ENCODE data around the gene TRAPPC10.

The TRAPPC10 gene

DNA sequence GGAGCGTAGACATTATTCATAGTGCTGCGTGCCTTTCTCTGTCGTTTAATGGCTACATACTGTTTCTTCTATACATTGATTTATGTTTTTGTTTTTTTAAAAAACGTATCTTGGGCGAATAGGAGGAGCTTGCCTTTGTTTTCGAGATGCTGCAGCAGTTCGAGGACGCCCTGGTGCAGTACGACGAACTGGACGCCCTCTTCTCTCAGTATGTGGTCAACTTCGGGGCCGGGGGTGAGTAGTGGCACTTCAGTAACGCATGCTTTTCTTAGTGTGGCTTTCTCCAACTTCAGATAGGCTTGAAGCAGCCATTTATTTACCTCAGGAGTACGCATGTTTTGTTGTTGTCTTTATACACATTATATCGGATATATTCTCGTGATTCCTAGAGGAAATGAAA lies 46.9 kb downstream of the TRAPPC10 start:
- H3K27me3 ChIP-seq (ENCODE audit: low read depth, low read length), result no peaks in the 10 kb centered on the region
- H3K27ac ChIP-seq (ENCODE audit: low read length), result no peak overlapping the region
- no peak overlapping the region for H3K4me3 ChIP-seq (ENCODE audit: low read depth in 1 of 2, low read length in 2 of 2)
- H3K9me3 ChIP-seq (ENCODE audit: control insufficient read depth in 1 of 2, low read length in 2 of 2), result no peaks in the 10 kb centered on the region
- no peaks in the 10 kb centered on the region for H3K4me1 ChIP-seq (ENCODE audit: control insufficient read depth in 1 of 2, insufficient read depth in 2 of 2, low read length in 2 of 2)
- H3K36me3 ChIP-seq (ENCODE audit: control insufficient read depth in 1 of 2, insufficient read depth in 2 of 2, low read length in 2 of 2), result peaks cover 38 to 48% of the 10 kb centered on the region in 2 donors

DNA sequence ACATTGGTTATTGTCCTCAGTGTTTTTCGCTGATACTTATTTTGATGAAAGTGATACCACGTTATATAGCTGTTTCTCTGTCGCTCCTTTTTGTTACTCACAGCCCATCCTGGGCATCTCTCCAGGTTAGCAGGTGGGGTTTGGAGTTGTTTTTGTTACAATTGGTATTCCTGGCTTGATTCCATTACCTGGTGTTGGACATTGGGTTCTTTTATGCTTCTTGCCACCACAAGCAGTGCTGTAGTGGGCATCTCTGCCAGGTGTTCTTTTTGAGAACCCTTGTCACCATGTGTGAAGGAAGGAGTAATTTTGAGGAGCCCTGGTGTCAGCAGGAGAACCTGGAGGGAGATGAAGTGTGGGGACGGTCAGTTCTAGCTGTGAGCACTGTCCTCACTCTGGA lies 47.6 kb downstream of the TRAPPC10 start:
- Histone ChIP-seq H3K36me3 (ENCODE audit: control insufficient read depth in 1 of 2, insufficient read depth in 2 of 2, low read length in 2 of 2) (peaks cover 38 to 52% of the 10 kb centered on the region in 2 donors), H3K4me3 (ENCODE audit: low read depth in 1 of 2, low read length in 2 of 2) (no peak overlapping the region), H3K9me3 (ENCODE audit: control insufficient read depth in 1 of 2, low read length in 2 of 2) (no peaks in the 10 kb centered on the region), H3K27me3 (ENCODE audit: low read depth, low read length) (no peaks in the 10 kb centered on the region), H3K4me1 (ENCODE audit: control insufficient read depth in 1 of 2, insufficient read depth in 2 of 2, low read length in 2 of 2) (no peaks in the 10 kb centered on the region), H3K27ac (ENCODE audit: low read length) (no peak overlapping the region)

DNA sequence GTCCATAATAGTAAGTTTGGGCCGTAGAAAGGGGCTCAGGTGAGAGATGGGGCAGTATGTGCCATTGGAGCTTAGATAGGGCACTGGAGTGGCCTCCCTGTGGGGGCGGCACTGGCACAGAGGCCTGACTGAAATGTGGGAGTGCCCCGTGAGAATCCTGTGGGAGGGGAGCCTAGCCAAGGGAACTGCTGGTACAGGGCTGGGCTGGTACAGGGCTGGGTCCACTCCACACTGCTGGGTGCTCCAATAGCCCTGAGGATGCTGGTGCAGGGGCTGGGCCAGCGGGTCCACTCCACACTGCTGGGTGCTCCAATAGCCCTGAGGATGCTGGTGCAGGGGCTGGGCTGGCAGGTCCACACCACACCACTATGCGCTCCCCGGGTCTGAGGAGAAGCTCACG lies 50.3 kb downstream of the TRAPPC10 start:
- no peaks in the 10 kb centered on the region for H3K27me3 ChIP-seq (ENCODE audit: low read depth, low read length)
- no peak overlapping the region for H3K4me3 ChIP-seq (ENCODE audit: low read depth in 1 of 2, low read length in 2 of 2)
- H3K4me1 ChIP-seq (ENCODE audit: control insufficient read depth in 1 of 2, insufficient read depth in 2 of 2, low read length in 2 of 2), result no peaks in the 10 kb centered on the region
- H3K27ac ChIP-seq (ENCODE audit: low read length), result no peak overlapping the region
- H3K9me3 ChIP-seq (ENCODE audit: control insufficient read depth in 1 of 2, low read length in 2 of 2), result no peaks in the 10 kb centered on the region
- H3K36me3 ChIP-seq (ENCODE audit: control insufficient read depth in 1 of 2, insufficient read depth in 2 of 2, low read length in 2 of 2), result peaks cover 48 to 53% of the 10 kb centered on the region in 2 donors

DNA sequence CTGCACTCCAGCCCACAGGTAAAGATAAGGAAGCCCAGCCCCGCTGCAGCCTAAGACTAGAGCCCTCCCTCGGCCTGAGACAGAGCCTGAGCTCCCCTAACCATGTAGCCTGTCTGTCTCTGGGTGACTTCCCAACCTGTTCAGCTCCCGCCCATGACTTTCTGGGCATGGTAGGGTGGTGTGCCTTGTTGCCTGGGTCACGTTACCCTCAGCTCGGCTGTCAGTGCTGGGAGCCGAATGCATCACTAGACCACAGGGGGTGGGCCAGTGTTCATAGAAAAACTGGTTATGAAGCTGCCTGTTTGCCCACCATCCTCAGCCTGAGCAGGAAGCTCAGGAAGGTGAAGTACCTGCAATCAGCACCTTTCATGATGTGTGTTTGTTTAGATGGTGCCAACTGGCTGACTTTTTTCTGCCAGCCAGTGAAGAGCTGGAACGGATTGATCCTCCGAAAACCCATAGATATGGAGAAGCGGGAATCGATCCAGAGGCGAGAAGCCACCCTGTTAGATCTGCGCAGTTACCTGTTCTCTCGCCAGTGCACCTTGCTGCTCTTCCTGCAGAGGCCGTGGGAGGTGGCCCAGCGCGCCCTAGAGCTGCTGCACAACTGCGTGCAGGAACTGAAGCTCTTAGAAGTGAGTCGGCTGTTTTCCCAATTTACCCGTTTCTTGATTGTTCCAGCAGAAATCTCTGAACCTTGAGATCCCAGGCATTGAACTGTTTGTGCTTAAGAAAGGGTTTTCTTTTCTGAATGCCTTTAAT lies 51.2 kb downstream of the TRAPPC10 start:
- Histone ChIP-seq H3K4me3 (ENCODE audit: low read depth in 1 of 2, low read length in 2 of 2) (no peak overlapping the region), H3K9me3 (ENCODE audit: control insufficient read depth in 1 of 2, low read length in 2 of 2) (no peaks in the 10 kb centered on the region), H3K27ac (ENCODE audit: low read length) (no peak overlapping the region), H3K4me1 (ENCODE audit: control insufficient read depth in 1 of 2, insufficient read depth in 2 of 2, low read length in 2 of 2) (no peaks in the 10 kb centered on the region), H3K27me3 (ENCODE audit: low read depth, low read length) (no peaks in the 10 kb centered on the region), H3K36me3 (ENCODE audit: control insufficient read depth in 1 of 2, insufficient read depth in 2 of 2, low read length in 2 of 2) (peaks cover 44 to 50% of the 10 kb centered on the region in 2 donors)

DNA sequence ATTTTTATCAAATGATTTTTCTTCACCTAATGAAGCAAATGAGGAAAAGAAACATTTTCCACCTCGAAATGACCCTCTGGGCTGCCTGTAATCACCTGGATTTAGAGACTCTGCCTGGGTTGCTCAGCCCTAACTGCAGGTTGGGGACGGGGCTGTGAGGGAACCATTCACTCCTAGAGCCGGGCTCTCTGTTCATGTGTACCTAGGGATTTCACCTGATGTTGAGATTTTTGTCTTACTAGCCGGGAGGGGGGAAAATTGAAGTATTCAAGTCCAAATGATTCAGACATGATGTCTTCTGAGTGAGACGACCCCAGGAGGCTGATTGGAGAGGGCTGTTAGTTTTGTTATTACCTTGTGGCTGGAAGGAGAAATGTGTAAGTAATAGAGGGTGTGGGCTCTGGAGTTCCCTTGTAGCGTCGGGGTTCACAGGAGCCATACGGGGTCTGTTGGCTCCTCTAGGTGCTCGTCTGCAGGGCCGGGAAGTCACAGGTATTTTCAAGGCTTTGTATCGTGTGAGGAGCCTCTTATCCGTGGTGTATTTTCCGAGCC lies 52.8 kb downstream of the TRAPPC10 start:
- peaks cover 36 to 37% of the 10 kb centered on the region in 2 donors for H3K36me3 ChIP-seq (ENCODE audit: control insufficient read depth in 1 of 2, insufficient read depth in 2 of 2, low read length in 2 of 2)
- H3K4me3 ChIP-seq (ENCODE audit: low read depth in 1 of 2, low read length in 2 of 2), result no peak overlapping the region
- no peaks in the 10 kb centered on the region for H3K9me3 ChIP-seq (ENCODE audit: control insufficient read depth in 1 of 2, low read length in 2 of 2)
- H3K27ac ChIP-seq (ENCODE audit: low read length), result no peak overlapping the region
- no peaks in the 10 kb centered on the region for H3K4me1 ChIP-seq (ENCODE audit: control insufficient read depth in 1 of 2, insufficient read depth in 2 of 2, low read length in 2 of 2)
- H3K27me3 ChIP-seq (ENCODE audit: low read depth, low read length), result no peaks in the 10 kb centered on the region

DNA sequence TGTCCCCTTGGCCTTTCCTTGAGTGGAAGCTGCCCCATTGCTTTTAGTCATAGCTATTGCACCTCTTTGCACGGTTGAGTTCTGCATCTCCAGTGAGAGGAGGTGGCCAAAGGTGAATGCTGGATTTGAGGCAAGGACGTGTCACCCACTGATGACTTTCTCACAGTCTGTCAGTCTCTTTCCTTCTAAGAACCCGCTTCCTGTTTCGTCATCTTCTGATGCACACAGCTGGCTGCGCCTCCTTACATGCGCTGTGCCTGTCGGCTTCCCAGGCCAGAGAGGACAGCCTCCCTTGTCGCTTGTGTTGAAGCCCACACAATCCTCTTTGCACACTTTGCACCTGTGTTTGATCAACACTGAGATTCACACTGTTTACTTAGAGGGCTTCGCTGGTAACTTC lies 53.3 kb downstream of the TRAPPC10 start:
- Histone ChIP-seq H3K27ac (ENCODE audit: low read length) (no peak overlapping the region), H3K9me3 (ENCODE audit: control insufficient read depth in 1 of 2, low read length in 2 of 2) (no peaks in the 10 kb centered on the region), H3K4me1 (ENCODE audit: control insufficient read depth in 1 of 2, insufficient read depth in 2 of 2, low read length in 2 of 2) (peaks cover 0 to 2% of the 10 kb centered on the region in 2 donors), H3K27me3 (ENCODE audit: low read depth, low read length) (no peaks in the 10 kb centered on the region), H3K4me3 (ENCODE audit: low read depth in 1 of 2, low read length in 2 of 2) (no peak overlapping the region), H3K36me3 (ENCODE audit: control insufficient read depth in 1 of 2, insufficient read depth in 2 of 2, low read length in 2 of 2) (peaks cover 36 to 37% of the 10 kb centered on the region in 2 donors)

DNA sequence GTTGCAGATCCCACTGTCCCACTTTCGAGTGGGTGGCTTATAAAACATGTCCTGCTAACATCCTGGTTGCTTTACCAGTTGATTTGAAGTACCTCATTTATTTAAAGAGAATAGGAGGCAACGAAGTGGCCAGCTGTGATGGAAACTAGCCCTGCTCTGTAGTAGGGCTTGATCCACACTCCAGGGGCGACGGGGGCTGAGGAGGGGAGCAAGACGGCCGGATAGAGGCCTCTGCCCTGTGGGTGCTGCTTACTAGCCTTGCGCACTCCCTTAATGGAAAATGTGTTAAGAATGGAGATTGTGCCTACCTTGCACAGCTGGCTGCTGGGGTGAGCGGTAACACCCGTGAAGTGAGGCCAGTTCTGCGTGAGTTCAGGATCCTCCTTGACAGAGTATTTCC lies 54.0 kb downstream of the TRAPPC10 start:
- no peak overlapping the region for H3K4me3 ChIP-seq (ENCODE audit: low read depth in 1 of 2, low read length in 2 of 2)
- no peak overlapping the region for H3K27ac ChIP-seq (ENCODE audit: low read length)
- peaks cover 0 to 7% of the 10 kb centered on the region in 2 donors for H3K4me1 ChIP-seq (ENCODE audit: control insufficient read depth in 1 of 2, insufficient read depth in 2 of 2, low read length in 2 of 2)
- H3K9me3 ChIP-seq (ENCODE audit: control insufficient read depth in 1 of 2, low read length in 2 of 2), result no peaks in the 10 kb centered on the region
- no peaks in the 10 kb centered on the region for H3K27me3 ChIP-seq (ENCODE audit: low read depth, low read length)
- peaks cover 36 to 37% of the 10 kb centered on the region in 2 donors for H3K36me3 ChIP-seq (ENCODE audit: control insufficient read depth in 1 of 2, insufficient read depth in 2 of 2, low read length in 2 of 2)

DNA sequence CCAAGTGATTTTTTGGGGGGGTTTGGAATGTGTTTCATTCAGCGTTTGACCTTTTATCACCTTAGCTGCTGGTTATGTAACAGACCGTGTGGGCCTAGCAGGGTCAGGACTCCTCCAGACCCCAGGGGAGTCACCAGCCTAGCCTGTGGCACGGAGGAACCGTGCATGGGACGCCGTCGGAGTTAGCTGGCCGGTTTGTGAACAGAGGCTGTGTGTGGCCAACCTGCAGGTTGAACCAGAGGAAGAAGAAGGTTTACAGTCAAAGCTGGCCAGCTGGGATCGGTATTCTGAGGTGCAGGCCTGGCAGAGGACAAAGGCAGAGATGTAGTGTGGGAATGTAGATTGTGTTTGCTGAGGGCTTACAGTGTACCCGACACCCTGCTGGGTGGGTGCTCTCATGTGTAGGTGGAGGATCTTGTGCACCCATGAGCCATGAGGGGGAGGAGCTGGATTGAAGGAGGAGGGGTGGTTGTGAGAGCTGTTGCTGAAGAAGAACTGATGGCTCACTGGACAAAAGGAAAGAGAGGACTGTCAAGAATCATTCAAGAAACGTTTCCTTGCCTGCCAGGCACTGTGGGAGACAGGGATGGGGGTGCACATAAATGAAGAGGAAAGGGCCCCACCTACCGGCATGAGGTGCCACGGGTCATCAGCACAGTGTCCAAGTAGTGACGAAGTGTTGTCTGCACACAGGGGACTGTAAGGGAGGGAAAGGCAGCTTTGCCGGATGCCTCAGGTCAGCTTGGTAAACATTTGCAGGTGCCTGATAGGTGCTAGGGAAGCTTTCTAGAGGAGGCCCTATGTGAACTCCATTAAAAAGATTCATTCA lies 55.1 kb downstream of the TRAPPC10 start:
- no peak overlapping the region for H3K4me3 ChIP-seq (ENCODE audit: low read depth in 1 of 2, low read length in 2 of 2)
- no peak overlapping the region for H3K27ac ChIP-seq (ENCODE audit: low read length)
- H3K36me3 ChIP-seq (ENCODE audit: control insufficient read depth in 1 of 2, insufficient read depth in 2 of 2, low read length in 2 of 2), result peaks cover 30 to 36% of the 10 kb centered on the region in 2 donors

DNA sequence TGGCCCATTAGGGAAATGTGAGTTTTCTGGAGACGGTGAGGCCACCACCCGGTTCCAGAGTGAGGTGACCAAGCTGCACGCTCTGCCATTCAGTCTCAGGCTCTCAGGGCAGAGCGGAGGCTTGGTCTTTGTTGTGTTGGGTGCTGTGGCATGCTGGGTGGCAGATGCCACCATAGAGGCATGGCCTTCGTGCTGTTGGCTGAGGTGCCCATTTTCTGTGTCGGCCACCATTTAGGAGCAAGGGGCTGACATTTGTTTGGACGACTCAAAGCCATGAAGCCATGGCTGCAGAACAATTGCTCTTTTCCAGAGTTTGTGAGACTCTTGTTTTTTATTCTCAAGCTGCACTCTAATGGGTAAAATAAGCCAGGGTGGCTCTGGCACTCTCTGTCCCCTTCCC lies 58.3 kb downstream of the TRAPPC10 start:
- Histone ChIP-seq H3K27ac (ENCODE audit: low read length) (no peak overlapping the region), H3K36me3 (ENCODE audit: control insufficient read depth in 1 of 2, insufficient read depth in 2 of 2, low read length in 2 of 2) (peaks cover 14 to 23% of the 10 kb centered on the region in 2 donors), H3K27me3 (ENCODE audit: low read depth, low read length) (no peaks in the 10 kb centered on the region), H3K9me3 (ENCODE audit: control insufficient read depth in 1 of 2, low read length in 2 of 2) (no peaks in the 10 kb centered on the region), H3K4me3 (ENCODE audit: low read depth in 1 of 2, low read length in 2 of 2) (no peak overlapping the region), H3K4me1 (ENCODE audit: control insufficient read depth in 1 of 2, insufficient read depth in 2 of 2, low read length in 2 of 2) (peaks cover 0 to 12% of the 10 kb centered on the region in 2 donors)

More for the DNA sequence above, 55.1 kb downstream of the TRAPPC10 start:
- no peaks in the 10 kb centered on the region for H3K9me3 ChIP-seq (ENCODE audit: control insufficient read depth in 1 of 2, low read length in 2 of 2)
- no peaks in the 10 kb centered on the region for H3K27me3 ChIP-seq (ENCODE audit: low read depth, low read length)
- peaks cover 0 to 12% of the 10 kb centered on the region in 2 donors for H3K4me1 ChIP-seq (ENCODE audit: control insufficient read depth in 1 of 2, insufficient read depth in 2 of 2, low read length in 2 of 2)

DNA sequence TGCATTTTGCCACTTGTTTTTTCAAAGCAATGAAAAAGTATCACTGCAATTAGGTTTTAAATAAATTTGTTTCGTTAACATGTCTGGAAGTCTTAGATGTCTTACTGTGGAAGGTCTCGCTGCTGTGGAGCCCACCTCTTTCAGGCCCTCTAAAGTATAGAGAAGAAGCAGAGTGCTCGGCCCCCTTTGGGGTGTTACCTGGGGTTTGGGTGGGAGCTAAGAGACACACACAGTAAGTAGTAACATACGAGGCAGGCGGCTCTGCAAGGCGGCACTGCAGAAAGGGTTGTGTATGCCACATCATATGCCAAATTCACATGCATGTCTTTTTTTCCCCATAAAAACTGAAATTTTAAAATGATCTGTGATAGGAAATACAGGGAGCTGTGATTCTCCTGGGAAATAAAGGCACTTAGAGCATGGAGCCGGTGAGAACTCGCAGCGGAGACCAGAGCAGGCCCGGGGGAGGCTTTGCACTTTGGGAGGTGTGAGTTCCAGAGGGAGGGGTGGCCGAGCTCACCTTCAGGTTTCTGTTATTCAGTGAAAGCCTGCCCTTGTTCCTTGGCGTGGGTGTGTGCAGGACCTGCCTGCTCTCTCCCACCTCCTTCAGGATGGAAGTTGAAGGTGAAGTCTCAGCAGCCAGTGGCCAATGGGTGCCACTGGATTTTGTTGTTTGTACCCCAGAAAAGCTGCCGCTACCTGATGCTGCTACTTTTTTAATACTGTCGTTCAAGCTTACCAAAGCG lies 59.4 kb downstream of the TRAPPC10 start:
- Histone ChIP-seq H3K36me3 (ENCODE audit: control insufficient read depth in 1 of 2, insufficient read depth in 2 of 2, low read length in 2 of 2) (peaks cover 18 to 24% of the 10 kb centered on the region in 2 donors), H3K4me3 (ENCODE audit: low read depth in 1 of 2, low read length in 2 of 2) (no peak overlapping the region), H3K9me3 (ENCODE audit: control insufficient read depth in 1 of 2, low read length in 2 of 2) (no peaks in the 10 kb centered on the region), H3K27me3 (ENCODE audit: low read depth, low read length) (no peaks in the 10 kb centered on the region), H3K27ac (ENCODE audit: low read length) (no peak overlapping the region), H3K4me1 (ENCODE audit: control insufficient read depth in 1 of 2, insufficient read depth in 2 of 2, low read length in 2 of 2) (peaks cover 0 to 12% of the 10 kb centered on the region in 2 donors)

DNA sequence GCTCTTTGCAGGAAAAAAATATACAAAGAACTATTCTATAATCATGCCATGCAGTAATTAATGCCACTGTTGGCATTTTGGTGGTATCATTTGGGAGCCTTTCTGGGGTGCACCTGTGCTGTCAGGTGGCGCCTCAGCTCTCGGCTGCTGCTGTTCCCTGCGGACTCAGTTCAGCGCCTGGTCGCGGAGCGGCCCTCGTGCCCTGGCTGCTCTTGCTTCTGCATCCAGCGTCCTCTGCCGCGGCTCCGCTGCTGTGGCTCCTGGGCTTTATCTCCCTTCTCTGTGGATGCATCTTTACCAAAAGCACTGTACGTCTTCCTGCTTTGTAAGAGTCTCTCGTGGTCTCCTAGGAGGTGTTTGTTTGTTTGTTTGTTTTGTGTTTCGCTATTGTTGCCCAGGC lies 60.0 kb downstream of the TRAPPC10 start:
- Histone ChIP-seq H3K4me1 (ENCODE audit: control insufficient read depth in 1 of 2, insufficient read depth in 2 of 2, low read length in 2 of 2) (peaks cover 0 to 12% of the 10 kb centered on the region in 2 donors), H3K27me3 (ENCODE audit: low read depth, low read length) (no peaks in the 10 kb centered on the region), H3K36me3 (ENCODE audit: control insufficient read depth in 1 of 2, insufficient read depth in 2 of 2, low read length in 2 of 2) (peaks cover 17 to 26% of the 10 kb centered on the region in 2 donors), H3K9me3 (ENCODE audit: control insufficient read depth in 1 of 2, low read length in 2 of 2) (no peaks in the 10 kb centered on the region), H3K4me3 (ENCODE audit: low read depth in 1 of 2, low read length in 2 of 2) (no peak overlapping the region), H3K27ac (ENCODE audit: low read length) (no peak overlapping the region)

Data from muscle layer of duodenum (tissue), 2 donors.